Measurements from ENCODE around the gene CEP170B. TPM values are rescaled to one million over a fixed set of nuclear protein-coding genes. Genes with fewer than 3 reads are reported as not detected.
"Not testable (repeated sequence)": the region's sequence is repeated elsewhere in the genome, so short reads cannot be mapped to it uniquely, and the experiment has no call there.

CEP170B gene
- polyA plus RNA-seq, 4 donors = 8.9 to 21.6 (median 15.1) TPM

- DNase-seq (ENCODE audit: low read depth in 4 of 4, low spot score in 2 of 4) = no peak
Observed at GRCh38 chr14:104903990-104904389, 38.9 kb downstream of the CEP170B start.

GRCh38 chr14:104904650-104905578, 39.8 kb downstream of the CEP170B start:
- DNase-seq (ENCODE audit: low read depth in 4 of 4, low spot score in 2 of 4) = not testable (repeated sequence)

DNA sequence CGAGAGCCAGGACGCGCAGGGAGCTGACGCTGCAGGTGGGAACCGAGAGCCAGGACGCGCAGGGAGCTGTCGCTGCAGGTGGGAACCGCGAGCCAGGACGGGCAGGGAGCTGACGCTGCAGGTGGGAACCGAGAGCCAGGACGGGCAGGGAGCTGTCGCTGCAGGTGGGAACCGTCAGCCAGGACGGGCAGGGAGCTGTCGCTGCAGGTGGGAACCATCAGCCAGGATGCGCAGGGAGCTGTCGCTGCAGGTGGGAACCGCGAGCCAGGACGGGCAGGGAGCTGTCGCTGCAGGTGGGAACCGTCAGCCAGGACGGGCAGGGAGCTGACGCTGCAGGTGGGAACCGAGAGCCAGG, 40.5 kb downstream of the CEP170B start:
- not testable (repeated sequence) for DNase-seq (ENCODE audit: low read depth in 4 of 4, low spot score in 2 of 4)

GRCh38 chr14:104908303-104908702, 43.2 kb downstream of the CEP170B start:
- DNase-seq (ENCODE audit: low read depth in 4 of 4, low spot score in 2 of 4) = no peak

DNA sequence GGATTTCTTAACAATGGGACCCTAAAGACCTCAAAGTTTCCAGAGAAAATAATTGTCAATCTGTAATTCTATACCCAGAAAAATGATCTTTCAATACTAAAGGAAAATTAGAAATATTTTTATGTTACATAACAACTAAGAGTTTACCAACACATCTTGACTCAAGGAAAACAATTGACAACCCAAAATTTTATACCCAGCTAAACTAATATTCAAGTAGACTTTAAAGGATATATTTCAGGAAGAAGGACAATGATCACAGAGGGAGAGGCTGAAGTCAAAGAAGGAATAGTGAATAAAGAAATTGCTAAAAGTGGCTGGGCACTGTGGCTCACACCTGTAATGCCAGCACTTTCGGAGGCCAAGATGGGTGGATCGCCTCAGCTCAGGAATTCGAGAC, 47.0 kb downstream of the CEP170B start:
- no peak for DNase-seq (ENCODE audit: low read depth in 4 of 4, low spot score in 2 of 4)

DNA sequence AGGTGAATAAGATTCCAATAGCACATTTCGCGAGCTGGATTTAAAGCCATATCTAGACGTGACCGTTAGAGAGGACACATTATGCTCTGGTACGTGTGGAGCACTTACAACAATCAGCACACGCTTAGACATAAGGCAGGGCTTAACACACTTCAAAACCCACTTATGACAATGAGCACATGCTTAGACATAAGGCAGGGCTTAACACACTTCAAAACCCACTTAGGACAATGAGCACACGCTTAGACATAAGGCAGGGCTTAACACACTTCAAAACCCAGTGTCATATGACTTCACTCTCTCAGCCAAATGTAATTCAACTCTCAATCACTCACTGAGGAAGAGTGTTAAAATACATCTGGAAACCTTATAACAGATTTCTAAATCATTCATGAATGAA, 48.4 kb downstream of the CEP170B start:
- no peak for DNase-seq (ENCODE audit: low read depth in 4 of 4, low spot score in 2 of 4)

DNA sequence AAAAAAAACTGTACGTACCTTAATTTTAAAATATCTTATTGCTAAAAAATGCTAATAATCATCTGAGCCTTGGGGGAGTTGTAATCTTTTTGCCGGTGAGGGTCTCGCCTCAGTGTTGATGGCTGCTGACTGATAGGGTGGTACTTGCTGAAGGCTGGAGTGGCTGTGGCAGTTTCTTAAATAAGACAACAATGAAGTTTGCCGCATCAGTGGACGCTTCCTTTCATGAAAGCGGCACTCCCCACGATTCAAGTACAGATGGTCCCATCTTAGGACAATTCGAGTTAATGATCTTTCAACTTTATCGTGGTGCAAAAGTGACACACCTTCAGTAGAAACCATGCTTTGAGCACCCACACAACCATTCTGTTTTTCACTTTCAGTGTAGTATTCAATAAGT, 52.0 kb downstream of the CEP170B start:
- no peak for DNase-seq (ENCODE audit: low read depth in 4 of 4, low spot score in 2 of 4)

GRCh38 chr14:104917993-104918392, 52.9 kb downstream of the CEP170B start:
- DNase-seq (ENCODE audit: low read depth in 4 of 4, low spot score in 2 of 4) = no peak

DNA sequence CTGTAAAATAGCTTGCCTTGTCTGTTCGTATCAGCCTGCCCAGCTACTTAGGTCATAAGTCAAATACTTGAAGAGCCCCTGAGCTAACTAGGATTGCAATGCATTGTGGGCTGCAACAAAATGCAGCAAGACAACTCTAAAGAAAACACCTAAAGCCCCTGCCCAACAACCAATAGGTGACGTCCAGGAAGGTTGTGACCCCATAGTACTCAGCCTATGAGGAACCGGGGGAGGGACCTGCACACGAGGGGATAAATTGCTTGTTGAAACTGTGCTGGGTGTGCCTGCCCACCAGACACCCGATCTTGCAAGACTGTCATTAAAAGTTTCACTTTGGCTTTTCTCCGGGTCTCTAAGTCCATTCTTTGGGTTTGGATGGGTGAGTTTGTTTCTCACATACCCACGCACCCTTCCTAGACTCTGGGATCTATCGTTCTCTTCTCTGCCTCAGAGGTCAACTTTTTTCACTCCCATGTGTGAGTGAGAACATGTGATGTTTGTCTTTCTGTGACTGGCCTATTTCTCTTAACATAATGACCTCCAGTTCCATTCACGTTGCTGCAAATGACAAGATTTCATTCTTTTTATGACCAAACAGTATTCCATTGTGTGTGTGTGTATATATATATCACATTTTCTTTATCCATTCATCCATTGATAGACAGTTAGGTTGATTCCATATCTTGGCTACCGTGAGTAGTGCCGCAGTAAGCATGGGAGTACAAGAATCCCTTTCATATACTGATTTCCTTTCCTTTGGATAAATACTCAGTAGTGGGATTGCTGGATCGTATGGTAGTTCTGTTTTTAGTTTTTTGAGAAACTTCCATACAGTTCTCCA, 54.3 kb downstream of the CEP170B start:
- DNase-seq (ENCODE audit: low read depth in 4 of 4, low spot score in 2 of 4) = not testable (repeated sequence)

DNA sequence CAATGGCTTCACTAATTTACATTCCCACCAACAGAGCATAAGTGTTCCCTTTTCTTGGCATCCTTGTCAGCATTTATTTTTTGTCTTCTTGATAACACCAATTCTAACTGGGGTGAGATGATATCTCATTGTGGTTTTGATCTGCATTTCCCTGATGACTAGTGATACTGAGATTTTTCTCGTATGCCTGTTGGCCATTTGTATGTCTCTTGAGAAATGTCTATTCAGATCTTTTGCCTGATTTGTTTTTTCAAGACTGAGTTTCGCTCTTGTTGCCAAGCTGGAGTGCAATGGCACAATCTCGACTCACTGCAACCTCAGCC, 54.9 kb downstream of the CEP170B start:
- DNase-seq (ENCODE audit: low read depth in 4 of 4, low spot score in 2 of 4) = no peak

GRCh38 chr14:104923640-104924420, 58.8 kb downstream of the CEP170B start:
- DNase-seq (ENCODE audit: low read depth in 4 of 4, low spot score in 2 of 4) = no peak

- no peak for DNase-seq (ENCODE audit: low read depth in 4 of 4, low spot score in 2 of 4)
Observed at GRCh38 chr14:104924421-104925213, 59.5 kb downstream of the CEP170B start, which contains the start of gene PLD4. TSS of gene PLD4 (plus strand) at chr14:104924879. CDS start at chr14:104927141, 2,262 bp downstream.

- DNase-seq (ENCODE audit: low read depth in 4 of 4, low spot score in 2 of 4) = no peak
Observed at GRCh38 chr14:104925214-104925854, 60.3 kb downstream of the CEP170B start.

GRCh38 chr14:104925855-104926609, 61.0 kb downstream of the CEP170B start:
- DNase-seq (ENCODE audit: low read depth in 4 of 4, low spot score in 2 of 4) = no peak

- no peak for DNase-seq (ENCODE audit: low read depth in 4 of 4, low spot score in 2 of 4)
Observed at GRCh38 chr14:104926619-104927431, 61.8 kb downstream of the CEP170B start.

DNA sequence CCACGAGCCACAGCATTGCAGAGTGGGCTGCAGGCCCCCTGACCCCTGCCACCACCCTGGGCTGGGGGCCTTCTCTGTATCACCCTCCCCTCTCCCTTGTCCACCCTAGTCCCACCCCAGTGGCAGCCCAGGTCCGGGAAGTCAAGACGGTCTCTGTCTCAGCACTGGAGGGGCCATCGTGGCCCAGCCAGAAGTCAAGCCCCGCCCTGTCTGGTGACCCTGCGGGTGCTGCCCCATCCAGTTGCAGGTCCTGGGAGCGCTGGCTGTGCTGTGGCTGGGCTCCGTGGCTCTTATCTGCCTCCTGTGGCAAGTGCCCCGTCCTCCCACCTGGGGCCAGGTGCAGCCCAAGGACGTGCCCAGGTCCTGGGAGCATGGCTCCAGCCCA, 62.4 kb downstream of the CEP170B start:
- DNase-seq (ENCODE audit: low read depth in 4 of 4, low spot score in 2 of 4) = no peak

- DNase-seq (ENCODE audit: low read depth in 4 of 4, low spot score in 2 of 4) = no peak
Observed at GRCh38 chr14:104927901-104928300, 62.8 kb downstream of the CEP170B start.
